ENCODE results near the gene HTR2A.
"Not testable (repeated sequence)": the region's sequence is repeated elsewhere in the genome, so short reads cannot be mapped to it uniquely, and the experiment has no call there.

Gene HTR2A

DNA sequence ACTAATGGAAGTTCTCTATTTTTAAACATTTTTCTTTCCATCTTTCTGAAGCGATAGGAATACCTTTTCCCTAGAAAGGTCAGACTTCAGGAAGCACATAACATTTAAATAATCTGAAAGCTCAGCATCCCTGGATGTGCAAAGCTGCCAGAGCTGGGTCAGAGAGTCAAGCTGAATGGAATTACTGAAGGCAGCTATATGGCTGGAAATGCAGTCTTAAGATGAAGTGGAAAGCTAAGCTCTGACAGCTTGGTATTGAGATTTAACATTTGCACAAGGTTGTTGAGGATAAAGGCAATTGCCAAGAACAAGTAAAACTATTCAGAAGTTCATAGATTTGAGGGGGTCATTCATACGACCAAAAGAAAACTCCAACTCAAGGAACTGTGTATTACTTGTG lies 28.8 kb downstream of the HTR2A start:
- DNase-seq = no peak

DNA sequence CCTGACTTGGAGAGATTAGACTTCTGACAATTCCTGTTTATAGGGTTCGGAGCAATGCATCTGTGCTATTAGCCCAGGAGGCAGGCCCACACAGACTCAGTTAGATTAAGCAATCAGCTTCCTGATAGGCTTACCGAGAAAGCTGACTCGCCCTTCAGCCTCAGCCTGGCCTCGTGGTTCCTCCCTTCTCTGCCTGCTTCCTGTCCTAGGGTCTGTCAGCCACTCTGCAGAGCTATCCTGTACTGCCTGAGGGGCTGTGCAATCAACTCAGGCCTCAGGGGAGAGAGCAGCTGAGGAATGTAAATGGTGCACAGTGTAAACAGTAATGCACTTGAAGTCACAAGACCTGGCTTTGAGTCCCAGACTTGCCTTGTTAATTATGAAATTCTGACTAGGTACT lies 30.7 kb downstream of the HTR2A start:
- DNase-seq = no peak

DNA sequence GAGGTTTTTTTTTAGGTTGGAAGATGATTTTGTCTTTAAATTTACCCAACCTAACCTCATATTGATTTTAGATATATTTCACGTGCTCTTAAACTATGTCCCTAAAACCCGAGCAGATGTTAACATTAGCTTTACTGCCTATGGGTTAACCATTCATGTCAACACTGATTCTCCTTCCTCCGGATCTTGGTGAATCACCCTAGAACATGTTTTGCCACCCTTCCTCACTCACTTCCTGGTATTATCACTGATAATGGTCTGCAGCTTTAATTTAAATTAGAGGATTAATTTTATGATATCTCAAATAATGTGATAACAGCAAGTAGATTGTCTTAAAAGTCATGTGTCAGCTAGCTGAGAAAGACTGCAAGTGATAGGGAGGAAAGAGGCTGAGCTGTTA lies 31.9 kb downstream of the HTR2A start:
- no peak for DNase-seq

DNA sequence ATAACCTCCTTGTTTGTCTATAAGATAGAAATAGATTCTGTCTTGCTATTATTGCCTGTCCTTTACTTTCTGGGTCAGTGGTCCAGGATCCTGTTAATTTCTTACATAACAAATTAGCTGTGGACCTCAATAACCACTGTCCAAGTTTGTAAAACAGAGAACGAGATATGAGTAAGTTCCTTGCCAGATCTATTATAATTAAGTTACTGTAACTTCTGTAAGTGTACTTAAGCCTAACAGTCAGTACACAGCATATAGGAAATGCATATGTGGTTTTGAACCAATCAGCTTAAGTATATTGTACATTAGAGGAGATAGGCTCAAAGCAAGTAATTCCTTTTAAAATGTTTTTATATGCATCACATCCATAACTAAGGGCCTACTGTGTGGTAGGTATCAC lies 34.9 kb downstream of the HTR2A start:
- no peak for DNase-seq

DNA sequence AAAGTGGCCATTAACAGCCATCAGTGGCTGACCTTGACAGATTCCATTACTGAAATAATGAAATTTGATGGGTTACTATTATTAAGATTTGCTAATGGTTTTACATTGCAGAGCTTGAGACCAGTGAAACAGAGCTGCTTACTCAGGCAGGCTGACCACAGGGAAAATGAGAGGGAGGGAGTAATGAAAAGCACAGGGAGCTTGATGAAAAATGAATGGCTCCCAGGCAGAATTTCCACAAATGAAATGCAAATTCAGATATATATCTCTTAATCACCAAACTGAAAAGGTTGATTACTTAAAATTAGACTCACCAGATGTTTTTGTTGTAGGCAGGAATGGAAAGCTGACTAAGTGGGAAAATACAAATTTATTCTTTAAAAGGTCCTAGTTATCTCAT lies 36.1 kb downstream of the HTR2A start:
- DNase-seq = no peak

DNA sequence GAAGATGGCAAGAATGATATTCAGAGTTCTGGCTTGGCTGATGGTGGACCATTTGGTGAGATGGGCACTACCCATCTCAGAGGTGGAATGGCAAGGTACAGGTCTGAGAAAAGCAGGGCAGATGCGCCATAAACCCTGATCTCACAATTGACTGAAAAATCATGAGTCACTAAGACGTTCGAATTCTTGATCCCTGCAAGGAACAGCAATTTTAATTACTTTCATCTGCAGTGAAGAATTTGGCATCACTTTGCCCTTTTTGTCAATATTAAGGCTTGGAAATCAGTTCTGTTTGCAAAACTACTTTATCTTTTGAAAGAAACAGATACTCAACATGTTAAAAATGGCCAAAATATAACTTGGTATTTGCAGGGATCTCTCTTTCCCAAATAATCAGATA lies 38.1 kb downstream of the HTR2A start:
- DNase-seq = no peak

DNA sequence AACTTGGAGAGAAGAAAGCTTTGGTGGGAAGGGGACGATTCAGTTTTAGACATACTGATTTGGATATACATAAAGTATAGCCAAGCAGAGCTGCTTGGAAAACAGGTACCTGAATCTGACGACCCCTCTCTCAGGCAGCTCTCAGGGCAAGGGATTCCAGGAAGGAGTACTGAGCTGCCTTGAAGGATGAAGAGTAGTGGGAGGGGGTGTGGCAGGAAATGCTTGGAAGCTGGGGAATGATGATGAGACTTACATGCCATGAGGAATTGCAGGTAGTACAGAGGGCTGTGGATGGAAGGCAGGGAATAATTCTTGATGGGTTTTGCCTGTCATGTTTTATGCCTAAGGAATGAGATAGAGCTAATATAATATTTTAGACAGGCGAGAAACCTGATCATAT lies 38.7 kb downstream of the HTR2A start:
- no peak for DNase-seq

DNA sequence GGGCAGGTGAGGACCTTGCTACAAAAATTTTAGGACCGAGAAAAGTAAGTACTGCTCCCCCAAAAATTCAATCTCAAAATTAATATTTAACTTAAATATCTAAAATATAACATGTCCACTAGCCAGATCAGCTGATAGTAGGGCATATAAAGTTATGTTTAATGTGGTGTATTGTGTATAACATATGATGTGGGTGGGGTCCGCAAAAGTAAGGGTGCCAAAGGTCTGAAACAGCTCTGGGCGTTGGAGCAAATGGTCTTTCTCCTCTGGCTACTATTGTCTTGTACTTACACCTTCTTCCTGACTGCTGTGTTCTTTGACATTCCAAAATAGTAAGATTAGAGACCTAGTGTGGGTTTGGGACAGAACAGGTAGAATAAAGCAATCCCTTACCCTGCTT lies 41.2 kb downstream of the HTR2A start:
- no peak for DNase-seq

DNA sequence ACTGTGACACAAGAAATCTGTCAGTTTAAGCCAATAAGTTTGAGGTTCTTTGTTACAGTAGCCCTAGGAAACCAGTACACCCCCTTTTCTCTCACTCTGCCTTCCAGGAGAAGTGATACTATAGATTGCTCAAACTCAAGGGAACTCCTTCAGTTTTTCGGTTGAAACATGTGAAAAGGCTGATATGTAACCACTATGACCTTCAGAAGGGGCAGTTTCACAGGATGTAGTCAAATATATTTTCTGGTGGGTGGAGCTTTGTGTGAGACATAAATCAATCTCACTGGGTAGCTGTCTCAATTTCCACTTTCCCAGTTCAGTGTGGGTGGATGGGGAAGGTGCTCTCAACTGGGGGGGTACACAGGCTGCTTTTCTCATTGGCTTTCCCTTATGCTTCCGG lies 41.7 kb downstream of the HTR2A start:
- DNase-seq = no peak

DNA sequence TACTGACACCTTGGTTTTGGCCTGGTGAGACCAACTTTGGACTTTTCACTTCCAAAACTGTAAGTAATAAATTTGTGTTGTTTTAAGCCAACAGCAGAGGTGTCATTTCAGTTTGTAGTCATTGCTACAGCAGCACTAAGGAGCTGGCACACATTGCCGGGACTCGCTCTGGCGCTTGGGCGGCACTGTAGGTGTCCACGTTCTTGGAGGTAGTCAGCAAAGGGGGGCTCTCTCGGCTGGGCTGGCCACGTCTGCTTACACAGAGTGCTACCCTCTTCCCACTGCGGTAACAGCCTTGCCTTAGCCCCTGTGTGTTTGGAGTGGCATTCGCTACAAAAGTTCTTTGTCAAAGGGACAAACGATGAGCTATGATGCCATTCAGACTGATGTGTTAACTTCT lies 44.7 kb downstream of the HTR2A start:
- no peak for DNase-seq

DNA sequence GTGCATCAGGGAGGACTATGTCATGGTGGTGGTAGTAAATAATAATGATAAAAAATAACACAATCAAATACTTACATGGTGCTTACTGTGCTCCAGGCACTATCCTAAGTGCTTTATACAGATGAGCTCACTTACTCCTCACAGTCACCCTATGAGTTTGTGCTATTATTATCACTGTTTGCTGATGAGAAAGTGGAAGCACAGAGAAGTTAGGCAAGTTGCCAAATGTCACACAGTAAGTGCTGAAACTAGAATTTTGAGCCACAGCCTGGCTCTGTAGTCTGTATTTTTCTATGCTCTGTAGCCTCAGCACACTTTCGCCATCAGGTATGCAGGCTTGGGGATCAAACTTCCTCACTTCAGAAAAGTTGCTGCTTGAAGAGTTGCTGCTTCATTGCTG lies 46.6 kb downstream of the HTR2A start:
- no peak for DNase-seq

DNA sequence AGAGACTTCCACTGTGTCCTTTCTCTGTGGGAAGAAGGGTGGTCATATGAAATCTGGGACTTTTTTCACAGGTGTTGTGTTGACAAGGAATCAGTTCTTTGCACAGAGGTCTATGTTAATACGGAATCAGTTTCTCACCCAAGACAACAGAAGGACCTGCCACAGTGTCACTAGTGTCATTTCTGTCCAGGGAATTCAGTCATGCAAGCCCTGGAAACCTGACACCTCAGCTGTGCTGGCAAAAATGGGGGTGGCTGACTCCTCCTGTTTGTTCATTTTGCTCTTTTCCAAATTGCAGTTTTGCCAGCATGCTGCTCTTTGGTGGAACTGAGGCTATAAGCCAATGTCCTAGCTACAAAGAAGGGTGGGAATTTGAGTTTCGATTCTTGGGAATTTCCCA lies 50.1 kb downstream of the HTR2A start:
- no peak for DNase-seq

DNA sequence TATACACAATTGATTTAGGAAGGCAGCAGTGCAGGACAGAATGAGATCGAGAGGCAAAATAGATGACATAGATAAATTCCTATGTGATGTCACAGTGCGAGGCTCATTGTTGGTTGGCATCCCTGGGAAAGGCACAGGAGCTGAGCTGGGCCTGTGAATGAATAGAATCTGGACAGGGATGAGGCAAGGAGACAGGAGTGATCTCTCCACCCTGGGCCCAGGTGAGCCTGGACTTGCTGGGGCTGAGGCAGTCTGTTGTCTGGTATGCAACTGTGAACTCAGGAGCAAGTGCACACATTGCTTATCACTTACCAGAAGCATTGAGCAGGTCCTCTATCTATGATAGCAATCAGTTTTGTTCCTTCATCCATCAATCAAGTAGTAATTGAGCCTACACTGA lies 51.7 kb downstream of the HTR2A start:
- DNase-seq = no peak

DNA sequence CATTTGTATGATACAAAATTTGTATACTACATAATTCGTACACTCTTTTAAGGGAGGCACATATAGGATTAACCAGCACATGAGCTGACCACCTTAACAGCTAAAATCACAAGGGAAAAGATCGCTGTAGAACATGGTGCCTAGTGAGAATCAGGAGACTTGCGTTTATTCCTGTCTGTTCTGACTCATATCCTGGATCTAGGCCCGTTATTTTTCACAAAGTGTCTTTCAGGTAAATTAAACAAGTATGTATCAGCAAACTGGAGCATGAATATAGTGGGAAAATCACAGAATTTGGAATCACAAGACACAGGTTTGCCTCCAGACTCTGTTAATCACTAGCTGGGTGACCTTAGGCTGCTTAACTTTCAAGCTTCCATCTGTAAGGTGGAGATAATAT lies 52.4 kb downstream of the HTR2A start:
- no peak for DNase-seq

DNA sequence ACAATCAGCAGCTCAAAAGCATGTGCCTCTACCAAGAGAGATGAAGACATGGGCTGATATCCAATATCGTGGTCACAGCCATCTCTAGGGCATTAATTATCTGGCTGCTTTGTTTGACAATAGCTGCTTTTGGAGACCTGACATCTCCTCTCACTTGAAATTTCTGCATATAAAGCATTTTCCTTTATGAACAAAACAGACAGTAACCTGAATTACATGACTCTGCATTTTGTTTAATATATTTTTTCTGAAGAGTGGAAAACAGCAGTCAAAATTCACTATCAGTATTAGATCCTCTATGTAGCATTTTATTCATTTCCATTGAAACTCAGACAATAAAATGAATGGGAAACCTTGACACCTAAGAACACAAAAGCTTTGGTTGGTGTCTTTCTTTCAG lies 57.5 kb downstream of the HTR2A start:
- no peak for DNase-seq

DNA sequence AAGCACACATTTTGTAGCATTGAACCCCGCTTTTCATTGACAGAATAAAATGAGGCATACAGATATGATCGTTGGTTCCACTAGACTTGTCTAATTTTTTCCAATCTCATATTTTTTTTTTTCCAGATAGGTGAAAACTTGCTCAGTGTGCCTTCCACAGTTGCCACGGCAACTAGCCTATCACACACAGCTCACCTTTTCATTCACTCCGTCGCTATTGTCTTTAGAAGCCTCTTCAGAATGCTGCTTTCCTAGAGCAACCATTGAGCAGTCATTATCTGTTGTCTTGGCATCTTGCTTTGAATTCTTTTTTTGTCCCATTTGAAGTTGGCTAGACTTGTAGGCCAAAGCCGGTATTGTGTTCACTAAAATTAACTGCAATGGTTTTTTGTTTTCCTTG lies 62.2 kb downstream of the HTR2A start:
- no peak for DNase-seq

DNA sequence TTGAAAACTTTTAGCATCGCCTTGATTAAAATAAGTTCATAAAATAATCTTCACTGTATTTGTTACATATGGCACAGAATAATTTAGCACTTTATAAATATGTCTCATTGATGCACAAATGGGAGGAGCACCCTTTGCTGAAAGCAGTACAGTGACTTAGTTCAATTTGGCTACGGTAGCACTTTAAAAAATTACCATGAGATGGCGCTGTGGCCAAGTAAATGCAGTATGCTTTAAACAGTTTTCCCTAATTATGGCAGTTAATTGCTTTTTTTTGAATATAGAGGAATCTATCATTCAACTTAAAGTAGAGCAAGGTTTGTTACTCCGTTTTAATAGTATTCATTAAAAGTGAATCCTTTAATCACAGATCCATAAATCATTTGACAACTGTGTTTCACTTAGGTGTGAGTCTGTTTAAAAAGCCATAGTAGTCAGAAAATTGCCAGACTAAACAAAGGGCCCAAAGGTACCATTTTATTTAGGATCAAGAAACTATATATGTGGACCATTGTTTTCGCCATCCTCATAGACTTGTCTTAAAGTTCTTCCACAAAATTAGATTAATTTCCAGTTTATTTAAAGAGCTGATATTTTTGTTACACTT lies 65.2 kb downstream of the HTR2A start:
- no peak for DNase-seq

DNA sequence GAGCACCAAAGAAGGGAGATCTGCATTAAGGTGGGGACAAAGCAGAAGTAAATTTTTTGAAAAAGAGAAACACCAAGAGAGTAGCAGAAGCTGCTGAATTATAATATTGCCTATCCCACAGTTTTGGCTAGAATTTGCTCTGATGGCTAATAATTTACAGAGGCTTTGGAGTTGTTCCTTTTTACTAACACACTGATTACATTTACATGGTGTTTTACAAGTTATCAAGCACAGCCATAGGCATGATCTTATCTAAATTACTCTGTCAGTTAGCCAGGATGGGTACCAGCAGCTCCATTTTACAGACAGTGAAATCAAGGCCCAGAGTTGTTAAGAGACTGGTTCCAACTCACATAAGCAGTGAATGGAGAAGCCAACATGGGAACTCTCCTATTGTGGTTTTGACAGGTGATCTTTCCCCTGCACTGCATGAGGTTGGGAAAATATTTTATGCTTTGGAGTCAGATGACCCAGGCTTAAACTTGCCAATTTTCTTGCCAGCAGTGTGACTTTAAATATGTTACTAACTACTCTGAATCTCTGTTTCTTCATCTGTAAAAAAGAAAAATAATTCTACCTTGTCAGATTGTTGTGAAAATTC lies 66.3 kb downstream of the HTR2A start:
- no peak for DNase-seq

DNA sequence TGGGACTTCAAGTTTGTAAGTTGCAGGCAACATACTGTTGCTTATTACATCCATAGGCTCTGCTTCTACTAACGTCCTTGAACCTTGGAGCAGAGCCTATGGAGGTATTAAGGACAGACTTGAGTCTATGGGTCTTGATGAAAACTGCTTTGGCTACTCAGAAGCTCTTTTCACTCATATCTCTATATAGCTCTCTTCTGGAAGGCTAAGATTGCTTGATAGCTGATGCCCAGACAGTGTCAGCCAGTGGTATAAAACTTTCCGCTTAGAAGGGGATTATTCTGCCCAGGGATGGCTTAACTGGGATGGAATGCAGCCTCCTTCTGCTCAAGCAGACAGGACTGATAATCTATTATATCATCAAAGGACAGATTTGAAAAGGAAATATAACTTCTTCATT lies 74.3 kb downstream of the HTR2A start:
- DNase-seq = no peak

DNA sequence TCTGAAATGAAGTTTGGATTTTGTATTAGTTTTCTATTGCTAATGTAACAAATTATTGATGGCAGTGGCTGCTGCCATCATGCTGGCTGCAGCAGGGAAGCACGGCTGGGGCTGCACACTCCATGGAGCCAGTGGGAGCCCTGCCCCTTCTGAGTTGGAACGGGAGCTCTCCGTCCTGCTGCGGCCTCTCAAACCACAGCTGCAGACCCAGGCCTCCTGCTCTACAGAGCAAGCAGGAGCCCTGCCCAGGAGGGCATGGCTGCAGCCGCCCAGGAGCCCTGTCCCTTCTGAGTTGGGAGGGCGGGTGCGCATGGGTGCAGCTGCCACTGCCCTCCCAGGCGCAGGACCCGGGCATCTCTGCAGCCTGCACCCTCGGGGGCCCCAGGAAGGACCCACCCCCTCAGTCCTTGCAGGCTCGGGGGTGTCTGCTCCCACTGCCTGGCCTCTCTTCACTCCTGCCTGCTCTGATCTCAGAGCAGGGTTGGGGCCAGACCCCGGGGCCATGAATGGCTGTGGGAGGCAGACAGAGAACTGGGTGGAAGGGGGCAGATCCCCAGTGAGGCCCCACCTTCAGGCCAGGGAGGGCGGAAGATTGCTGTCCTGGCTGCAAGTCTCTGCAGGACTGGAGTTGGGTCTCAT lies 78.9 kb downstream of the HTR2A start:
- DNase-seq = no peak

DNA sequence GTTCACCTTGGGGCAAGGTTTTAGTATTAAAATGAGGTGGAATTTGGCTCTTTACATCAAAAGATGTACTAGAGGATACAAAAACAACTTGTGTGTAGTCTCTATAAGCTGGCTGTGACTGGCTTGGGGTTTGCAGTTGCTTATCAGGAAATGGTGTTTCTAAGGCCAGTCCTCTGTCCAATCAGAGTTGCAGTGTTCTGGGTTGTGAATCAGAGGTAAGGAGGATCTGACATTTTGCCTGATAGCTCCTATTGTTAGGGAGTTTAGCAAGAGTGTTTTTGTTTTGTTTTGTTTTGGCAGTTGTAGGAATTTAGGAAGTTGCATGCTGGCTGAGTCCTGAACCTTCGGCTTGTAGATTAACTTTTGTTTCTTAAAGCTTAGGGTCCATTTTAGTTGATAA lies 79.8 kb downstream of the HTR2A start:
- DNase-seq = no peak

DNA sequence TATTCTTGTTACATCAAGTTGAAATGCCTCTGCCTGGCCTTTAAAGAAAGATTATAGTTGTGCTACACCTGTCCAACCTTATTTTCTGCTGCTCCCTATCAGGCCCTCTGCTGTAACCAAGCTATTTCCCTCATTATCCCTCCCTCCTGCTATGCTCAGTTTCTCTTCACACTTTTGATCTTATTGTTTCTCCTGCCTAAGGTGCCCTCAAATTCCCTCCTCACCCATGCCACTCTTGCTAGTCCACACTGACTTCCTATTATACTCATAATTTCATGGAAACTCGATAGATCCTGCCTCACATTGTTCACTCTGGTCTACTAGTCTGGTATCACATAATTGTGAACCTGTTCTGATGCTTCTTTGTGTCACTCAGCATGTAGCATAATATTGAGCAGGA lies 80.5 kb downstream of the HTR2A start:
- DNase-seq = no peak

DNA sequence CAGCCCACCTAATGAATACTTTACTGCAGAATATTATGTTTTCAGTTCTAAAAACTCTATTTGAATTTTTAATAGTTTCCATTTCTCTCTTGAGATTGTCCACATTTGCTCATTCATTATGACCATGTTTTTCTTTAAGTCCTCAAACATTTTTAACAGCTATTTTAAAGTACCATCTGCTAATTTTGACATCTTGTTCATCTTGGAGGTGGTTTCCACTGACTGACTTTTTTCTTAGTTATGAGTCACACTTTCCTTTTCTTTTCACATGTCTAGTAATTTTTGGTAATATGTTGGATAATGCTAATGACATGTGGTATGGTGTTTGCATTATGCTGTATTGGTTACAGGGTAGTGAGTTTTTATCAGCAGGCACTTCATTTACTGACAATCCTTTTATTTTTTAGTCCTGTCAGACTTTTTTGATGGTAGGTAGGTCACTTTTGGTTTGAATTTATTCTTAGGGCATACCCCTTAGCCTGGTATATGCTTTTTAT lies 84.5 kb downstream of the HTR2A start:
- DNase-seq = no peak

DNA sequence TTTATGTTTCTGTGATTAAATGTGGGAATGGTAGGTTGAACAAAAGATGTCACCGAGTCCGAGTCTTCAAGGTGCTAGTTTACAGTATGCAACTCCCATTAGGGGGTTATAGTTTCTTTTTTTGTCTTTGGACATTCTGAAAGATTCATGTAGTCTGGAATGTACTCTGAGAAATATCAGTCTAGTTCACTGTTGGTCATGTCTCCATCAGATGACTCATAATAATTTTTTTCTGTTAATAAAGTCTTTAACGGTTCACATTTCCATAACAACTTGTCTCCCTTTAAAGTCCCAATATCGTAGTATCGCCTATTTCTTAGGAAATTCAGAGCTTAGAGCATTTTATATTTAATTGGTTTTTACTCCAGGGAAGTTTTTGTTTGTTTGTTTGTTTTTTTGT lies 86.4 kb downstream of the HTR2A start:
- DNase-seq = no peak

DNA sequence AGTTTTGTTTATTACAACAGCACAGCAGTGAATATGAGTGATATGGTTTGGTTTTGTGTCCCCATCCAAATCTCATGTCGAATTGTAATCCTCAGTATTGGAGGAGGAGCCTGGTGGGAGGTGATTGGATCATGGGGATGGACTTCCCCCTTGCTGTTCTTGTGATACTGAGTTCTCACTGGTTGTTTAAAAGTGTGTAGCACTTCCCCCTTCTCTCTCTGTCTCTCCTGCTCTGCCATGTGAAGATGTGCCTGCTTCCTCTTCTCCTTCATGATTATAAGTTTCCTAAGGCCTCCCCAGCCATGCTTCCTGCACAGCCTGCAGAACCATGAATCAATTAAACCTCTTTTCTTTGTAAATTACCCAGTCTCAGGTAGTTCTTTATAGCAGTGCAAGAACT lies 91.9 kb downstream of the HTR2A start:
- DNase-seq = not testable (repeated sequence)
